K562 (cell line): ENCODE results near the gene C13orf46. TPM values are rescaled to one million over a fixed set of nuclear protein-coding genes. Genes with fewer than 3 reads are reported as not detected.

Source experiments
- ATF3 ChIP-seq, 2 experiments: fragments of 450-650 bp in 1 of 2; sonication (generic) in 1 of 2; formaldehyde crosslinking in 1 of 2; IDR thresholded peaks in 1 of 2; conservative IDR thresholded peaks in 1 of 2; 2 replicates each; pipeline versions ENCODE4 v1.6.1 to v1.8.1; 2016 to 2023; ENCODE audit warnings: mild to moderate bottlenecking in 2 of 2, moderate library complexity in 2 of 2, inconsistent platforms in 1 of 2, missing genetic modification reagents in 1 of 2
- CREB3 ChIP-seq: fragments of 450-650 bp; conservative IDR thresholded peaks from 2 replicates; pipeline ENCODE4 v1.6.1; 2016; ENCODE audit warnings: missing genetic modification characterization, low read depth, mild to moderate bottlenecking, missing compliant biosample characterization, moderate library complexity
- ELF2 ChIP-seq: fragments of 250-450 bp; sonication (Bioruptor Pico); IDR thresholded peaks from 2 replicates; pipeline ENCODE4 v1.5.0; 2021; ENCODE audit warnings: mild to moderate bottlenecking
- EP300 ChIP-seq: IDR thresholded peaks from 2 replicates; pipeline ENCODE4 v1.6.1; 2012; ENCODE audit warnings: low read length, improper control_type of control experiment
- ETV1 ChIP-seq: fragments of 450-650 bp; conservative IDR thresholded peaks from 2 replicates; pipeline ENCODE4 v1.6.1; 2016; ENCODE audit warnings: missing genetic modification characterization, control low read depth, low read depth, missing compliant biosample characterization
- GATAD2A ChIP-seq: fragments of 450-650 bp; IDR thresholded peaks from 2 replicates; pipeline ENCODE4 v1.6.1; 2017
- GTF2E2 ChIP-seq: fragments of 200-800 bp; sonication (Bioruptor generic); IDR thresholded peaks from 2 replicates; pipeline ENCODE4 v1.6.1; 2016; ENCODE audit warnings: missing genetic modification characterization, missing compliant biosample characterization
- HDAC1 ChIP-seq, 2 experiments: fragments of 450-650 bp; IDR thresholded peaks; 2 replicates each; pipeline ENCODE4 v1.6.1; 2016 to 2017; ENCODE audit warnings: inconsistent platforms in 1 of 2, mild to moderate bottlenecking in 1 of 2, moderate library complexity in 1 of 2
- HDAC3 ChIP-seq: fragments of 450-650 bp; IDR thresholded peaks from 2 replicates; pipeline ENCODE4 v1.6.1; 2018; ENCODE audit warnings: borderline replicate concordance, mild to moderate bottlenecking, moderate library complexity; ENCODE audit not compliant: partially characterized antibody
- IRF2 ChIP-seq: sonication (generic); formaldehyde crosslinking; IDR thresholded peaks from 2 replicates; pipeline ENCODE4 v1.8.1; 2022; ENCODE audit warnings: mild to moderate bottlenecking, missing genetic modification reagents
- JUNB ChIP-seq: fragments of 450-650 bp; formaldehyde crosslinking; conservative IDR thresholded peaks from 2 replicates; pipeline ENCODE4 v1.4.0; 2020; ENCODE audit warnings: mild to moderate bottlenecking
- MCM2 ChIP-seq: fragments of 450-650 bp; IDR thresholded peaks from 2 replicates; pipeline ENCODE4 v1.6.1; 2017; ENCODE audit warnings: low read depth, mild to moderate bottlenecking
- MLLT1 ChIP-seq, 2 experiments: fragments of 450-650 bp; IDR thresholded peaks; 2 replicates each; pipeline ENCODE4 v1.6.1; 2016
- NFIC ChIP-seq: fragments of 450-650 bp; IDR thresholded peaks from 2 replicates; pipeline ENCODE4 v1.6.1; 2017; ENCODE audit warnings: mild to moderate bottlenecking, inconsistent platforms
- POLR2H ChIP-seq: IDR thresholded peaks from 2 replicates; pipeline ENCODE4 v1.6.1; 2016; ENCODE audit warnings: missing genetic modification characterization, low read depth, mild to moderate bottlenecking, control low read depth, missing compliant biosample characterization, moderate library complexity
- SIN3A ChIP-seq, 2 experiments: fragments of 150-350 bp in 1 of 2; IDR thresholded peaks; 2 replicates each; pipeline ENCODE4 v1.6.1; 2011 to 2016; ENCODE audit warnings: borderline replicate concordance in 2 of 2, low read depth in 2 of 2, low read length in 2 of 2, mild to moderate bottlenecking in 2 of 2, moderate library complexity in 2 of 2; ENCODE audit not compliant: control insufficient read depth in 1 of 2
- THRAP3 ChIP-seq: fragments of 450-650 bp; IDR thresholded peaks from 2 replicates; pipeline ENCODE4 v1.6.1; 2016; ENCODE audit warnings: mild to moderate bottlenecking, inconsistent platforms, borderline replicate concordance
- UBTF ChIP-seq, 2 experiments: IDR thresholded peaks; 2 replicates each; pipeline ENCODE4 v1.6.1; 2012; ENCODE audit warnings: improper control_type of control experiment in 2 of 2, low read depth in 2 of 2, low read length in 2 of 2, borderline replicate concordance in 1 of 2
- YBX1 ChIP-seq: fragments of 450-650 bp; IDR thresholded peaks from 2 replicates; pipeline ENCODE4 v1.7.1; 2016; ENCODE audit warnings: mild to moderate bottlenecking
- ZFP36 ChIP-seq: fragments of 150-350 bp; IDR thresholded peaks from 2 replicates; pipeline ENCODE4 v1.6.1; 2018; ENCODE audit warnings: low read length, low read depth; ENCODE audit not compliant: partially characterized antibody
- ZNF146 ChIP-seq: IDR thresholded peaks from one replicate; pipeline ENCODE4 v1.6.1; 2018; ENCODE audit warnings: missing compliant biosample characterization; ENCODE audit not compliant: unreplicated experiment
- ZNF24 ChIP-seq: fragments of 450-650 bp; IDR thresholded peaks from 2 replicates; pipeline ENCODE4 v1.6.1; 2016
- polyA plus RNA-seq, 8 experiments: library from polyadenylated mRNA; depleted of rRNA in 4 of 8; stranded (reverse) in 5 of 8; unstranded in 3 of 8; fragments of >200 nt; fragmentation: Nextera tagmentation in 2 of 8; fragmentation: Illumina TruSeq in 1 of 8; extraction: Ambion mirVana in 2 of 8; extraction: Trizol in 1 of 8; gene quantifications; 2 replicates each; pipeline versions ENCODE4 v1.2.1 to v1.2.3, GENCODE V29; 2011 to 2014; ENCODE audit warnings: inconsistent platforms in 1 of 8, missing spikeins in 1 of 8
- total RNA-seq, 7 experiments: library from RNA; depleted of rRNA in 6 of 7; stranded (reverse); fragments of >200 nt in 6 of 7; fragmentation: Illumina TruSeq in 2 of 7; extraction: Trizol in 2 of 7; gene quantifications; 2 replicates each; pipeline versions ENCODE4 v1.2.1 to v1.2.3, GENCODE V29; 2011 to 2021; ENCODE audit warnings: low replicate concordance in 1 of 7

The C13orf46 gene
- total and polyA plus RNA-seq, 9 of the 15 experiments (the other 6 are each of a cell fraction or from before 2014, with no cell fraction given), result 0.04 to 0.24 (median 0.05) TPM; not detected in 4

- peak; percentile 94 for TF ChIP-seq ATF3 (IDR thresholded peaks at IDR 0.05)
- peak; percentile 89 for TF ChIP-seq ATF3 (CRISPR knock-in tag; conservative IDR thresholded peaks at IDR 0.05)
- 0 out of 4 replicates have a peak, but pooled peaks of 1 of the 2 experiments have one; percentile 37 for TF ChIP-seq UBTF (IDR thresholded peaks at IDR 0.05; ENCODE audit: borderline replicate concordance in 1 of 2, low read depth in 2 of 2, low read length in 2 of 2)
- no peak for TF ChIP-seq MCM2
- no peak for TF ChIP-seq ZFP36
- 0 out of 2 replicates have a peak, but pooled peaks have one; percentile 17 for TF ChIP-seq CREB3 (tag)
- TF ChIP-seq ZNF146 (CRISPR knock-in tag), result no peak
- TF ChIP-seq IRF2 (CRISPR knock-in tag), result no peak
- TF ChIP-seq ELF2 (CRISPR knock-in tag), result 0 out of 2 replicates have a peak, but pooled peaks have one; percentile 9
- TF ChIP-seq SIN3A (IDR thresholded peaks at IDR 0.05; ENCODE audit: borderline replicate concordance in 2 of 2, control insufficient read depth in 1 of 2, low read depth in 2 of 2, low read length in 2 of 2), result peak; percentile 18 to 57; a peak in 2 of 4 replicates
- TF ChIP-seq ETV1 (tag), result peak; percentile 93
- no peak for TF ChIP-seq YBX1
- TF ChIP-seq NFIC, result peak; percentile 37; the same call in 1 of the 2 replicates
- TF ChIP-seq JUNB (CRISPR knock-in tag), result no peak
- peak in 1 of 2 experiments; percentile 86; a peak in 2 of 4 replicates for TF ChIP-seq HDAC1 (IDR thresholded peaks at IDR 0.05)
- TF ChIP-seq THRAP3, result no peak
- peak; percentile 80 for TF ChIP-seq EP300
- no peak for TF ChIP-seq GATAD2A
- TF ChIP-seq HDAC3, result no peak
- TF ChIP-seq ZNF24, result no peak
- TF ChIP-seq GTF2E2 (tag), result no peak
- peak; percentile 82 for TF ChIP-seq POLR2H (tag)
- TF ChIP-seq MLLT1 (IDR thresholded peaks at IDR 0.05), result peak; percentile 4 to 65; a peak in 1 of 4 replicates
These were observed 30.7 kb upstream of the C13orf46 start (continued) for GRCh38 chr13:114004420-114005205.
